CD8-positive, alpha-beta memory T cell (primary cell): ENCODE results near the gene BCL11A. TPM values are rescaled to one million over a fixed set of nuclear protein-coding genes. Genes with fewer than 3 reads are reported as not detected.

ENCODE experiments used
- CTCF ChIA-PET: fragments of 350-600 bp; sonication (Branson Sonifier 250); formaldehyde crosslinking; loops from one replicate; lab custom pipeline; 2021; ENCODE audit warnings: antibody characterized with exemption; lab: Charles Lee
- POLR2A ChIA-PET: fragments of 350-600 bp; sonication (Branson Sonifier 250); formaldehyde crosslinking; loops from one replicate; lab custom pipeline; 2021; ENCODE audit warnings: antibody characterized with exemption; lab: Charles Lee
- DNase-seq, 5 donors: peaks; one replicate each; pipeline versions ENCODE4 v3.0.0 to v3.0.0-alpha.2; 2020 to 2022; ENCODE audit warnings: mixed read lengths in 1 of 5
- H3K27ac ChIP-seq: one replicate; pipeline ENCODE4 v1.7.0; 2013; ENCODE audit warnings: low read depth, mild to moderate bottlenecking, low read length, moderate library complexity
- H3K27me3 ChIP-seq: 2 replicates; pipeline ENCODE4 v1.7.0; 2013; ENCODE audit warnings: low read length, mild to moderate bottlenecking; ENCODE audit not compliant: insufficient read depth, poor library complexity, severe bottlenecking
- H3K36me3 ChIP-seq: 2 replicates; pipeline ENCODE4 v1.7.0; 2013; ENCODE audit warnings: mild to moderate bottlenecking, low read length, moderate library complexity; ENCODE audit not compliant: insufficient read depth
- H3K4me1 ChIP-seq: 2 replicates; pipeline ENCODE4 v1.7.0; 2013; ENCODE audit warnings: mild to moderate bottlenecking, low read length, moderate library complexity; ENCODE audit not compliant: insufficient read depth
- H3K4me3 ChIP-seq: 2 replicates; pipeline ENCODE4 v1.7.0; 2013; ENCODE audit warnings: mild to moderate bottlenecking, low read length
- H3K9me3 ChIP-seq: 2 replicates; pipeline ENCODE4 v1.7.0; 2013; ENCODE audit warnings: mild to moderate bottlenecking, low read length
- H3K27ac Mint-ChIP-seq, 8 donors: one replicate each; pipeline ENCODE4 v1.8.0; 2020 to 2021; ENCODE audit warnings: mixed read lengths in 8 of 8, mild to moderate bottlenecking in 6 of 8, inconsistent platforms in 3 of 8, moderate library complexity in 3 of 8
- H3K27me3 Mint-ChIP-seq, 2 donors: one replicate each; pipeline ENCODE4 v1.8.0; 2020 to 2021; ENCODE audit warnings: mixed read lengths in 2 of 2, mild to moderate bottlenecking in 1 of 2, moderate library complexity in 1 of 2
- H3K36me3 Mint-ChIP-seq, 3 donors: one replicate each; pipeline ENCODE4 v1.8.0; 2020 to 2021; ENCODE audit warnings: mixed read lengths in 3 of 3, inconsistent platforms in 1 of 3, mild to moderate bottlenecking in 1 of 3
- H3K4me1 Mint-ChIP-seq, 3 donors: one replicate each; pipeline ENCODE4 v1.8.0; 2020 to 2021; ENCODE audit warnings: mixed read lengths in 3 of 3, inconsistent platforms in 1 of 3, mild to moderate bottlenecking in 1 of 3
- H3K4me3 Mint-ChIP-seq, 7 donors: one replicate each; pipeline ENCODE4 v1.8.0; 2020 to 2021; ENCODE audit warnings: mixed read lengths in 7 of 7, mild to moderate bottlenecking in 6 of 7, moderate library complexity in 4 of 7, inconsistent platforms in 2 of 7
- H3K9me3 Mint-ChIP-seq, 5 donors: one replicate each; pipeline ENCODE4 v1.8.0; 2020 to 2022; ENCODE audit warnings: mixed read lengths in 5 of 5, mild to moderate bottlenecking in 3 of 5, moderate library complexity in 2 of 5, inconsistent platforms in 1 of 5
- polyA plus RNA-seq: library from polyadenylated mRNA; unstranded; fragments of 300-500 nt; fragmentation: Illumina TruSeq; gene quantifications from one replicate; pipeline ENCODE4 v1.2.3, GENCODE V29; 2021
- total RNA-seq, 2 experiments: library from RNA; stranded (reverse); gene quantifications; one replicate each; pipeline ENCODE4 v1.2.3, GENCODE V29; 2021

The BCL11A gene
- total and polyA plus RNA-seq, 3 experiments from 2014 or later = 0.07 to 0.15 TPM; not detected in 1

DNA sequence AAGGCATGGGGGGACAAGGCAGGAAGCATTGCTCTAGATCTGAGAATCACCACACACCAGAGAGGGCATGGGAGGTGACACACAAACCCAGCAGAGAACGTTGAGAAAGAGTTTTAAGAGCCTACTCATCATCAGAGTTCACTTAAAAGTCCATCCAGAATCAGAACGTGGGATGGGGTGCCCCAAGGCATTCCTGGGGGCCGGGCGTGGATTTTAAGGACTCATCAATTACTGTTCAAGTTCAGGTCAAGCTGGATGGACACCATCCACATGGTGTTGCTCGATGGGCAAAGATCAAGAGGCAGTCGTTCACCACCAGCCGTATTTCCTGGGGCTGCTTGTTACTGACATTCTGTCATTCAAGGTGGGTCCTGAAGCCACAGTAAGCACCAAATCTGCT is 34.9 kb downstream of the BCL11A start:
- H3K27ac ChIP-seq = no peak overlapping the region
- no peaks in the 10 kb centered on the region for H3K9me3 Mint-ChIP-seq
- ChIA-PET CTCF (no interaction called here), POLR2A (no interaction called here)
- no peak overlapping the region for H3K4me3 Mint-ChIP-seq
- no peaks in the 10 kb centered on the region for H3K36me3 Mint-ChIP-seq
- H3K27me3 Mint-ChIP-seq = peaks cover 15 to 32% of the 10 kb centered on the region in 2 donors
- no peak overlapping the region for H3K27ac Mint-ChIP-seq
- no peaks in the 10 kb centered on the region for H3K9me3 ChIP-seq
- DNase-seq = no peak
- no peaks in the 10 kb centered on the region for H3K27me3 ChIP-seq
- no peaks in the 10 kb centered on the region for H3K4me1 ChIP-seq
- no peak overlapping the region for H3K4me3 ChIP-seq
- H3K36me3 ChIP-seq = no peaks in the 10 kb centered on the region
- no peaks in the 10 kb centered on the region for H3K4me1 Mint-ChIP-seq

- no peaks in the 10 kb centered on the region for H3K9me3 Mint-ChIP-seq
- Histone ChIP-seq H3K4me1 (no peaks in the 10 kb centered on the region), H3K9me3 (no peaks in the 10 kb centered on the region), H3K36me3 (no peaks in the 10 kb centered on the region), H3K27ac (no peak overlapping the region), H3K4me3 (no peak overlapping the region), H3K27me3 (no peaks in the 10 kb centered on the region)
- H3K27ac Mint-ChIP-seq = no peak overlapping the region
- ChIA-PET CTCF (interaction anchor here (1.3 kb wide), 1 partner anchor 13 kb away, joined by 3 read pairs; no protein-coding TSS in a partner anchor), POLR2A (no interaction called here)
- DNase-seq = no peak
- H3K4me3 Mint-ChIP-seq = no peak overlapping the region
- H3K36me3 Mint-ChIP-seq = no peaks in the 10 kb centered on the region
- peaks cover 15 to 37% of the 10 kb centered on the region in 2 donors for H3K27me3 Mint-ChIP-seq
- H3K4me1 Mint-ChIP-seq = no peaks in the 10 kb centered on the region
Observed at GRCh38 chr2:60517446-60517845, 36.0 kb downstream of the BCL11A start.

DNA sequence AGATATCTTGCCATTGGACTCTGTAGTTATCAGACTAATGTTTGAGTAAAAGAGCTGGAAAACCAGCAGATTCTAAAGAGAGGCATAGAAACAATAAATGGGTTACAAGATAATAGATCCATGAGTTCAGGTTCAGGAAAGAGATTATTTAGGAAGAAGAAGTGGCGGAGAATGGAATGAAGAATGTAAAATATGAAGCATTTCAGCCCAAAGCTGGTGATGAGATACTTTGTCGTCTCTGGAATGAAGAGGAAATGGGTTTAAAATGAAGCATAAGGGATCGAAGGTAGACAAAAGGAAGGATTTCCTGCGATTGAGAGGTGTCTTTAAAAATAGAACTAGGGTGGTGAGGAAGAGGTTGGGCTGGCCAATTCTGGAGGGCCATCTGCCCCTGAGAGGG is 36.6 kb downstream of the BCL11A start:
- no peak overlapping the region for H3K4me3 Mint-ChIP-seq
- DNase-seq = no peak
- H3K36me3 Mint-ChIP-seq = no peaks in the 10 kb centered on the region
- Histone ChIP-seq H3K4me3 (no peak overlapping the region), H3K27me3 (no peaks in the 10 kb centered on the region), H3K36me3 (no peaks in the 10 kb centered on the region), H3K4me1 (no peaks in the 10 kb centered on the region), H3K9me3 (no peaks in the 10 kb centered on the region), H3K27ac (no peak overlapping the region)
- H3K4me1 Mint-ChIP-seq = no peaks in the 10 kb centered on the region
- H3K27ac Mint-ChIP-seq = no peak overlapping the region
- ChIA-PET CTCF (interaction anchor here (1.3 kb wide), 1 partner anchor 12 kb away, joined by 3 read pairs; no protein-coding TSS in a partner anchor), POLR2A (no interaction called here)
- H3K27me3 Mint-ChIP-seq = peaks cover 15 to 35% of the 10 kb centered on the region in 2 donors
- H3K9me3 Mint-ChIP-seq = no peaks in the 10 kb centered on the region

DNA sequence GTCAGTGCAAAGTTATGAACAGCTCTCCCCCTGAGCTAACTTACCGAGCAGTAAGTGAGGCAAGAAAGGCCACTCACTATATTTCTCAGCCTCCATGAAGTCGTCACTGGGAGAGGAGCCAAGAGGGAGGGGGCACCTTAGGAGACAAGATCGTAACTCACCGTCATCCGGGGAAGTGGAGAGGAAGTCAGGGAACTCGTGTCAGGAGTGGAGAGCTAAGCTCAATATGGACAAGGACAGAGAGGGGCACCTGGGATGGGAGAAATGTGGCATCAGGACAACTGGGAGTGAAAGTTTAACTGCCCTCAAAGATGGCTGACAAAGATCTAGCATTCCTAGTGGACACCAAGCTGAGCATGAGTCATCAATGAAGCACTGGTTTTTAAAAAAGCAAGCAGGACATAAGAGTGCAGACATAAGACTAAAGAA is 37.1 kb downstream of the BCL11A start:
- no peak overlapping the region for H3K4me3 ChIP-seq
- no peaks in the 10 kb centered on the region for H3K27me3 ChIP-seq
- Mint-ChIP-seq H3K27me3 (peaks cover 15 to 35% of the 10 kb centered on the region in 2 donors), H3K36me3 (no peaks in the 10 kb centered on the region), H3K9me3 (no peaks in the 10 kb centered on the region), H3K27ac (no peak overlapping the region), H3K4me3 (no peak overlapping the region), H3K4me1 (no peaks in the 10 kb centered on the region)
- H3K36me3 ChIP-seq = no peaks in the 10 kb centered on the region
- no peak overlapping the region for H3K27ac ChIP-seq
- no peaks in the 10 kb centered on the region for H3K4me1 ChIP-seq
- DNase-seq = no peak
- H3K9me3 ChIP-seq = no peaks in the 10 kb centered on the region
- ChIA-PET POLR2A (no interaction called here), CTCF (interaction anchor here (1.3 kb wide), 1 partner anchor 12 kb away, joined by 3 read pairs; no protein-coding TSS in a partner anchor)

DNA sequence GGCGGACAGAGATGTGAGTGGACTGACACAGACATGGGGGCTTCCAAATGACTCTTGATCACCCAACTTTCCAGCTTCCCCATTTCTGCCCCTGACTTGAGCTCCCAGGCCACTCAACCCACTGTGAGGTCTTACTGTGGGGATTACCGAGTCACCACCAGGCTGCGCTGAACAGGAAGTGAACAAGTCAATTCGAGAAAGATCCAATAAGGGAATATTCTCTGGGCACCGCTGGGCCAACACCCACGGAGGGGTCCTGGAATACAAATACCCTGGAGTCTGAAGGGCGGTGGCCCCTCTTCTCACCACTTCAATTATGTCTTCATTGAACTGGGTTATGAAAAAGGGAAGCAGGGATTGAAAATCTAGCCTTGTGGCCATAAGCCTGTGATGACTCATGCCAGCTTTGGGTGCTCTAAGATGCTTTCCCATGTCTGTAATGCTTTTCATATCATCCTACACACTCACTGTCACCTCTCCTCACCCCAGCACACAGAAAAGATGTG is 37.7 kb downstream of the BCL11A start:
- H3K36me3 ChIP-seq = no peaks in the 10 kb centered on the region
- CTCF ChIA-PET = no interaction called here
- H3K27me3 ChIP-seq = no peaks in the 10 kb centered on the region
- Mint-ChIP-seq H3K4me3 (no peak overlapping the region), H3K27me3 (peaks cover 15 to 36% of the 10 kb centered on the region in 2 donors), H3K27ac (no peak overlapping the region), H3K9me3 (no peaks in the 10 kb centered on the region), H3K36me3 (no peaks in the 10 kb centered on the region), H3K4me1 (no peaks in the 10 kb centered on the region)
- no peak overlapping the region for H3K27ac ChIP-seq
- POLR2A ChIA-PET = no interaction called here
- H3K9me3 ChIP-seq = no peaks in the 10 kb centered on the region
- H3K4me1 ChIP-seq = no peaks in the 10 kb centered on the region
- no peak for DNase-seq
- H3K4me3 ChIP-seq = no peak overlapping the region

- H3K27ac Mint-ChIP-seq = no peak overlapping the region
- Histone ChIP-seq H3K27me3 (no peaks in the 10 kb centered on the region), H3K27ac (no peak overlapping the region), H3K9me3 (no peaks in the 10 kb centered on the region), H3K36me3 (no peaks in the 10 kb centered on the region), H3K4me3 (no peak overlapping the region), H3K4me1 (no peaks in the 10 kb centered on the region)
- H3K9me3 Mint-ChIP-seq = peaks cover 0 to 2% (median 0%) of the 10 kb centered on the region in 5 donors
- DNase-seq = no peak
- no peaks in the 10 kb centered on the region for H3K4me1 Mint-ChIP-seq
- H3K36me3 Mint-ChIP-seq = no peaks in the 10 kb centered on the region
- no peak overlapping the region for H3K4me3 Mint-ChIP-seq
- CTCF ChIA-PET = no interaction called here
- POLR2A ChIA-PET = no interaction called here
- peaks cover 13 to 49% of the 10 kb centered on the region in 2 donors for H3K27me3 Mint-ChIP-seq
Observed at GRCh38 chr2:60513996-60514395, 39.5 kb downstream of the BCL11A start.

GRCh38 chr2:60513191-60513590 is 40.3 kb downstream of the BCL11A start:
- H3K4me3 Mint-ChIP-seq = no peak overlapping the region
- peaks cover 0 to 2% (median 0%) of the 10 kb centered on the region in 5 donors for H3K9me3 Mint-ChIP-seq
- H3K36me3 Mint-ChIP-seq = no peaks in the 10 kb centered on the region
- ChIA-PET CTCF (no interaction called here), POLR2A (no interaction called here)
- no peaks in the 10 kb centered on the region for H3K4me1 Mint-ChIP-seq
- H3K27me3 Mint-ChIP-seq = peaks cover 13 to 47% of the 10 kb centered on the region in 2 donors
- H3K4me1 ChIP-seq = no peaks in the 10 kb centered on the region
- H3K36me3 ChIP-seq = no peaks in the 10 kb centered on the region
- DNase-seq = no peak
- H3K9me3 ChIP-seq = no peaks in the 10 kb centered on the region
- no peak overlapping the region for H3K27ac ChIP-seq
- no peaks in the 10 kb centered on the region for H3K27me3 ChIP-seq
- H3K4me3 ChIP-seq = no peak overlapping the region
- no peak overlapping the region for H3K27ac Mint-ChIP-seq

DNA sequence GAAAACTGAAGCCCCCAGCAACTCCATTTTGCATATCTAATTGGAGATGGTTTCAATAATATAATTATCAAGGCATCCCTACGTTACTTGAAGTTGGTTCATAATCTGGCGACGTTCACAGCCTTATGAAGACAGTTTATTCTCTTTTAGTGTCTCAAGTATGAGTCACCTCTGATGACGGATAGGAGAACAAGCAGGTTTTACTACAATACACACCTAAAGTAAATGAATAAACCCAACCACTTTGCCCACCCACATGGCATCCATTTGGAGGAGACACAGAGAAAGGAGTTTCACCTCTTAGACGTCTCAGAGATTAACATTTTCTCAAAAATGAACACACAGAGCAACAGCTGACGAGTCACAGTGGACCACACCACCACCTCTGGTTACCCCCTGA is 40.8 kb downstream of the BCL11A start:
- Histone ChIP-seq H3K36me3 (no peaks in the 10 kb centered on the region), H3K4me1 (no peaks in the 10 kb centered on the region), H3K4me3 (no peak overlapping the region), H3K27ac (no peak overlapping the region), H3K9me3 (no peaks in the 10 kb centered on the region), H3K27me3 (no peaks in the 10 kb centered on the region)
- H3K9me3 Mint-ChIP-seq = peaks cover 0 to 2% (median 0%) of the 10 kb centered on the region in 5 donors
- no peaks in the 10 kb centered on the region for H3K36me3 Mint-ChIP-seq
- ChIA-PET POLR2A (no interaction called here), CTCF (no interaction called here)
- no peaks in the 10 kb centered on the region for H3K4me1 Mint-ChIP-seq
- no peak overlapping the region for H3K4me3 Mint-ChIP-seq
- no peak overlapping the region for H3K27ac Mint-ChIP-seq
- peaks cover 16 to 47% of the 10 kb centered on the region in 2 donors for H3K27me3 Mint-ChIP-seq
- no peak for DNase-seq
